GM12865 (cell line): ENCODE results near the gene TRIM38.

Source experiments
- DNase-seq: peaks from one replicate; pipeline ENCODE4 v3.0.0; 2010; ENCODE audit warnings: low read depth
- H3K4me3 ChIP-seq: 2 replicates; pipeline ENCODE4 v1.5.1; 2011; ENCODE audit warnings: mild to moderate bottlenecking, low read depth, low read length, control low read depth
- CTCF ChIP-seq: IDR thresholded peaks from 2 replicates; pipeline ENCODE4 v1.5.1; 2011; ENCODE audit warnings: low read length, control low read depth, low read depth, inconsistent platforms; ENCODE audit not compliant: insufficient read depth; ENCODE audit errors: missing control alignments

Gene TRIM38

GRCh38 chr6:25961619-25962148, 918 bp upstream of the TRIM38 start:
- peak; percentile 46 for DNase-seq
- peak overlapping the region; percentile 99 for H3K4me3 ChIP-seq
- peak; percentile 16 for TF ChIP-seq CTCF

- peak overlapping the region; percentile 99 for H3K4me3 ChIP-seq
- DNase-seq: no peak
- TF ChIP-seq CTCF: no peak
These were observed 973 bp downstream of the TRIM38 start for GRCh38 chr6:25963426-25964123.

GRCh38 chr6:25965058-25965457, 2.5 kb downstream of the TRIM38 start:
- no peak for DNase-seq
- no peak for TF ChIP-seq CTCF
- H3K4me3 ChIP-seq: peak overlapping the region; percentile 30

GRCh38 chr6:25966711-25967110, 4.1 kb downstream of the TRIM38 start:
- peak overlapping the region; percentile 47 for H3K4me3 ChIP-seq
- no peak for DNase-seq
- TF ChIP-seq CTCF: no peak

- no peak overlapping the region for H3K4me3 ChIP-seq
- DNase-seq: no peak
- TF ChIP-seq CTCF: no peak
These were observed 6.2 kb downstream of the TRIM38 start for GRCh38 chr6:25968769-25969168.

GRCh38 chr6:25971187-25971821, 8.7 kb downstream of the TRIM38 start:
- H3K4me3 ChIP-seq: no peak overlapping the region
- no peak for TF ChIP-seq CTCF
- DNase-seq: no peak
